Astrocyte (in vitro differentiated cells and primary cell): Measurements from ENCODE around the gene TNNT3.

Experiments
- CTCF ChIP-seq: IDR thresholded peaks from 2 replicates; pipeline ENCODE4 v1.5.1; 2011; ENCODE audit warnings: low read depth, mild to moderate bottlenecking, inconsistent platforms, low read length, moderate library complexity; ENCODE audit not compliant: insufficient read depth
- EZH2 ChIP-seq: IDR thresholded peaks from 2 replicates; pipeline ENCODE4 v1.6.1; 2012; ENCODE audit warnings: mild to moderate bottlenecking, low read length, inconsistent platforms; ENCODE audit not compliant: insufficient read depth

- TF ChIP-seq CTCF (no peak), EZH2 (no peak)
Measured at GRCh38 chr11:1967641-1968225, 48.2 kb downstream of the TNNT3 start.
